Right lobe of liver (tissue), 4 donors: ENCODE results near the gene HSF2BP.

ENCODE experiments used
- POLR2A ChIP-seq: fragments of 450-650 bp; IDR thresholded peaks from one replicate; pipeline ENCODE4 v1.6.1; 2017; ENCODE audit warnings: antibody characterized with exemption, mild to moderate bottlenecking
- TF ChIP-seq, protein P1 (sequence below), 4 donors: fragments of 200-600 bp in 3 of 4; fragments of 450-650 bp in 1 of 4; IDR thresholded peaks; one replicate each; pipeline versions ENCODE4 v1.5.1 to v1.8.0; 2016 to 2022; ENCODE audit warnings: antibody characterized with exemption in 4 of 4, mild to moderate bottlenecking in 2 of 4
- donor health status: DM: no; HTN: no; CAD: no.
- donor health status: DM: no; HTN: no; CAD: no.
- donor health status: DM: no; HTN: yes; CAD: no.

DNA sequence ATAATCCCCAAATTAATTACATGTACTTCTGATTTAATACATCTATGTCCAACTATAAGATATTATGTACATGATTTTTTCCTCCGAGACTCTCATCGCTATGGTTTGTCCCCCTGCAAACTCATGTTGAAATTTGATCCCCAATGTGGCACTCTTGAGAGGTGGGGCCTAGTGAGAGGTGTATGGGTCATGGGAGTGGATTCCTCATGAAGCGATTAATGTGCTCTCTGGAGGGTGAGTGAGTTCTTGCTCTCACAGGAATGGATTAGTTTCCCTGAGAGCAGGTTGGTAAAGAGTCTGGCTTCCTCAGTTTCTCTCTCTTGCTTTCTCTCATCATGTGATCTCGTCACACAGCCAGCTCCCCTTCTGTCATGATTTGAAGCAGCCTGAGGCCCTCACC lies 16.1 kb downstream of the HSF2BP start:
- no peak for TF ChIP-seq POLR2A
- TF ChIP-seq, protein P1, sequence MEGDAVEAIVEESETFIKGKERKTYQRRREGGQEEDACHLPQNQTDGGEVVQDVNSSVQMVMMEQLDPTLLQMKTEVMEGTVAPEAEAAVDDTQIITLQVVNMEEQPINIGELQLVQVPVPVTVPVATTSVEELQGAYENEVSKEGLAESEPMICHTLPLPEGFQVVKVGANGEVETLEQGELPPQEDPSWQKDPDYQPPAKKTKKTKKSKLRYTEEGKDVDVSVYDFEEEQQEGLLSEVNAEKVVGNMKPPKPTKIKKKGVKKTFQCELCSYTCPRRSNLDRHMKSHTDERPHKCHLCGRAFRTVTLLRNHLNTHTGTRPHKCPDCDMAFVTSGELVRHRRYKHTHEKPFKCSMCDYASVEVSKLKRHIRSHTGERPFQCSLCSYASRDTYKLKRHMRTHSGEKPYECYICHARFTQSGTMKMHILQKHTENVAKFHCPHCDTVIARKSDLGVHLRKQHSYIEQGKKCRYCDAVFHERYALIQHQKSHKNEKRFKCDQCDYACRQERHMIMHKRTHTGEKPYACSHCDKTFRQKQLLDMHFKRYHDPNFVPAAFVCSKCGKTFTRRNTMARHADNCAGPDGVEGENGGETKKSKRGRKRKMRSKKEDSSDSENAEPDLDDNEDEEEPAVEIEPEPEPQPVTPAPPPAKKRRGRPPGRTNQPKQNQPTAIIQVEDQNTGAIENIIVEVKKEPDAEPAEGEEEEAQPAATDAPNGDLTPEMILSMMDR (IDR thresholded peaks at IDR 0.05): no peak
